GM23338 (cell line): ENCODE measurements around the gene ZNF692. TPM values are rescaled to one million over a fixed set of nuclear protein-coding genes. Genes with fewer than 3 reads are reported as not detected.

Source experiments
- ATAC-seq: fragments of 200-7000 bp; cut with Tn5 transposase; 3 replicates; pipeline ENCODE4 v1.9.1; 2020
- DNase-seq: peaks from one replicate; pipeline ENCODE4 v3.0.0-alpha.2; 2015; ENCODE audit warnings: low spot score
- H2AFZ ChIP-seq: fragments of 200-600 bp; sonication (generic); 2 replicates; pipeline ENCODE4 v1.8.0; 2016; ENCODE audit warnings: antibody characterized with exemption, mild to moderate bottlenecking, moderate library complexity
- H3F3A ChIP-seq: fragments of 200-600 bp; sonication (generic); replicated peaks from 2 replicates; pipeline ENCODE4 v1.8.0; 2017; ENCODE audit warnings: antibody characterized with exemption, mixed run types, low read depth
- H3K27ac ChIP-seq: fragments of 200-600 bp; sonication (generic); 2 replicates; pipeline ENCODE4 v1.6.1; 2016; ENCODE audit warnings: low read depth
- H3K27me3 ChIP-seq: fragments of 200-600 bp; sonication (generic); 2 replicates; pipeline ENCODE4 v1.8.0; 2016; ENCODE audit warnings: mild to moderate bottlenecking, mixed run types, moderate library complexity; ENCODE audit not compliant: insufficient read depth
- H3K36me3 ChIP-seq: fragments of 200-600 bp; sonication (generic); 2 replicates; pipeline ENCODE4 v1.8.0; 2016; ENCODE audit warnings: mild to moderate bottlenecking; ENCODE audit not compliant: insufficient read depth
- H3K4me1 ChIP-seq: fragments of 200-600 bp; sonication (generic); 2 replicates; pipeline ENCODE4 v1.8.0; 2016; ENCODE audit warnings: mild to moderate bottlenecking, moderate library complexity; ENCODE audit not compliant: insufficient read depth
- H3K4me2 ChIP-seq: fragments of 200-600 bp; sonication (generic); 2 replicates; pipeline ENCODE4 v1.7.1; 2017; ENCODE audit warnings: mixed run types
- H3K4me3 ChIP-seq: fragments of 200-600 bp; sonication (generic); 2 replicates; pipeline ENCODE4 v1.6.1; 2016; ENCODE audit warnings: mixed run types
- H3K79me2 ChIP-seq: fragments of 200-600 bp; sonication (generic); replicated peaks from 2 replicates; pipeline ENCODE4 v1.8.0; 2017; ENCODE audit warnings: mild to moderate bottlenecking; ENCODE audit not compliant: insufficient read depth
- H3K9me2 ChIP-seq: fragments of 200-600 bp; sonication (generic); 2 replicates; pipeline ENCODE4 v1.8.0; 2017; ENCODE audit not compliant: insufficient read depth
- H4K20me1 ChIP-seq: fragments of 200-600 bp; sonication (generic); replicated peaks from 2 replicates; pipeline ENCODE4 v1.8.0; 2017; ENCODE audit warnings: mild to moderate bottlenecking; ENCODE audit not compliant: insufficient read depth
- H3K27ac Mint-ChIP-seq: 2 replicates; pipeline ENCODE4 v1.8.0; 2020; ENCODE audit warnings: inconsistent platforms, mild to moderate bottlenecking, moderate library complexity, mixed read lengths
- H3K27me3 Mint-ChIP-seq: 3 replicates; pipeline ENCODE4 v1.8.0; 2022; ENCODE audit warnings: low read depth, mild to moderate bottlenecking, moderate library complexity, mixed read lengths, inconsistent platforms; ENCODE audit not compliant: insufficient read depth, poor library complexity
- H3K36me3 Mint-ChIP-seq: 3 replicates; pipeline ENCODE4 v1.8.0; 2021; ENCODE audit warnings: low read depth, mild to moderate bottlenecking, inconsistent platforms, moderate library complexity, mixed read lengths
- H3K4me1 Mint-ChIP-seq: 3 replicates; pipeline ENCODE4 v1.8.0; 2020; ENCODE audit warnings: mild to moderate bottlenecking, inconsistent platforms, mixed read lengths
- H3K4me3 Mint-ChIP-seq: 3 replicates; pipeline ENCODE4 v1.8.0; 2021; ENCODE audit warnings: moderate library complexity, mild to moderate bottlenecking, inconsistent platforms, mixed read lengths
- H3K9me3 Mint-ChIP-seq: 3 replicates; pipeline ENCODE4 v1.8.0; 2020; ENCODE audit warnings: moderate library complexity, mild to moderate bottlenecking, inconsistent platforms, mixed read lengths
- CREB1 ChIP-seq: fragments of 250-450 bp; sonication (Bioruptor Pico); IDR thresholded peaks from 2 replicates; pipeline ENCODE4 v1.5.0; 2020; ENCODE audit warnings: low read depth, mild to moderate bottlenecking, moderate library complexity
- EZH2 ChIP-seq: fragments of 200-600 bp; sonication (generic); IDR thresholded peaks from one replicate; pipeline ENCODE4 v1.8.0; 2017; ENCODE audit warnings: antibody characterized with exemption, mild to moderate bottlenecking, low read depth; ENCODE audit not compliant: unreplicated experiment
- EZH2phosphoT487 ChIP-seq: fragments of 200-600 bp; sonication (generic); IDR thresholded peaks from one replicate; pipeline ENCODE4 v1.8.1; 2018; ENCODE audit warnings: antibody characterized with exemption; ENCODE audit not compliant: unreplicated experiment
- JUNB ChIP-seq: IDR thresholded peaks from one replicate; pipeline ENCODE4 v1.6.1; 2016; ENCODE audit warnings: antibody characterized with exemption; ENCODE audit not compliant: unreplicated experiment
- NANOG ChIP-seq: IDR thresholded peaks from 2 replicates; pipeline ENCODE4 v1.6.1; 2016; ENCODE audit warnings: antibody characterized with exemption, borderline replicate concordance
- POLR2AphosphoS5 ChIP-seq: IDR thresholded peaks from 2 replicates; pipeline ENCODE4 v1.6.1; 2016; ENCODE audit warnings: antibody characterized with exemption, low read depth
- REST ChIP-seq: IDR thresholded peaks from one replicate; pipeline ENCODE4 v1.6.1; 2018; ENCODE audit warnings: antibody characterized with exemption; ENCODE audit not compliant: unreplicated experiment
- ZNF331 ChIP-seq: fragments of 250-450 bp; sonication (Bioruptor Pico); IDR thresholded peaks from 2 replicates; pipeline ENCODE4 v1.5.0; 2020; ENCODE audit warnings: low read depth, mild to moderate bottlenecking, moderate library complexity
- polyA plus RNA-seq: library from polyadenylated mRNA; unstranded; fragments of >200 nt; fragmentation: Nextera tagmentation; extraction: Ambion mirVana; gene quantifications from 2 replicates; pipeline ENCODE4 v1.2.1, GENCODE V29; 2016
- total RNA-seq: library from RNA; depleted of rRNA; stranded (reverse); fragments of >200 nt; shearing (Covaris generic); gene quantifications from 2 replicates; pipeline ENCODE4 v1.2.3, GENCODE V29; 2014
- TF ChIP-seq, protein P1 (sequence below), 2 experiments: fragments of 200-600 bp in 1 of 2; sonication (generic) in 1 of 2; conservative IDR thresholded peaks; 2 replicates each; pipeline versions ENCODE4 v1.5.1 to v1.6.1; 2016 to 2017; ENCODE audit warnings: antibody characterized with exemption in 2 of 2, low read depth in 2 of 2, mild to moderate bottlenecking in 2 of 2, moderate library complexity in 1 of 2
- TF ChIP-seq, protein P2 (sequence below): IDR thresholded peaks from 2 replicates; pipeline ENCODE4 v1.6.1; 2016; ENCODE audit warnings: antibody characterized with exemption
- TF ChIP-seq, protein P3 (sequence below): fragments of 250-450 bp; sonication (Bioruptor Pico); IDR thresholded peaks from 2 replicates; pipeline ENCODE4 v1.5.0; 2020; ENCODE audit warnings: mild to moderate bottlenecking, moderate library complexity

ZNF692 gene
- total and polyA plus RNA-seq, 2 experiments from 2014 or later: 41.2 to 57.1 TPM

DNA sequence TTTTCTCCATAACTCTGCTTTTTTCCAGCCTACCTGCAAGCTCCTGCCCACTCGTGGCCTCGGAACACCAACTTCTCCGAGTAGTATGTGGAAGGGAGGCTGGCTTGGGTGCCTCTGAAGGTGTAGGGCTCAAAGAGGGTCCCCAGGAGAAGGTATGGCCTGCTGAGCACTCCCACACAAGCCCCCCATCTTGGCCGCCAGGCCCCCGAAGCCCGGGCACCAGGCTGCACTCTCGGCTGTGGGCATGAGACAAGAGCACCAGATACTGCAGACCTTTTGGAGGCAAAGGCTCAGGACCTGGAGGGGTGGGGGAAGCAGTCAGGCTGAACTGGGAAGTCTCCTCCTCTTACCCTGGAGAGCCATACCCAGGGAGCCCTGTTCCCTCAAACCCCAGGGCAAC is 1.7 kb downstream of the ZNF692 start (continued):
- no peak for TF ChIP-seq REST
- TF ChIP-seq NANOG: no peak
- no peak for TF ChIP-seq CREB1 (CRISPR knock-in tag)
- no peak for TF ChIP-seq EZH2phosphoT487
- TF ChIP-seq POLR2AphosphoS5: no peak
- TF ChIP-seq, protein P1, sequence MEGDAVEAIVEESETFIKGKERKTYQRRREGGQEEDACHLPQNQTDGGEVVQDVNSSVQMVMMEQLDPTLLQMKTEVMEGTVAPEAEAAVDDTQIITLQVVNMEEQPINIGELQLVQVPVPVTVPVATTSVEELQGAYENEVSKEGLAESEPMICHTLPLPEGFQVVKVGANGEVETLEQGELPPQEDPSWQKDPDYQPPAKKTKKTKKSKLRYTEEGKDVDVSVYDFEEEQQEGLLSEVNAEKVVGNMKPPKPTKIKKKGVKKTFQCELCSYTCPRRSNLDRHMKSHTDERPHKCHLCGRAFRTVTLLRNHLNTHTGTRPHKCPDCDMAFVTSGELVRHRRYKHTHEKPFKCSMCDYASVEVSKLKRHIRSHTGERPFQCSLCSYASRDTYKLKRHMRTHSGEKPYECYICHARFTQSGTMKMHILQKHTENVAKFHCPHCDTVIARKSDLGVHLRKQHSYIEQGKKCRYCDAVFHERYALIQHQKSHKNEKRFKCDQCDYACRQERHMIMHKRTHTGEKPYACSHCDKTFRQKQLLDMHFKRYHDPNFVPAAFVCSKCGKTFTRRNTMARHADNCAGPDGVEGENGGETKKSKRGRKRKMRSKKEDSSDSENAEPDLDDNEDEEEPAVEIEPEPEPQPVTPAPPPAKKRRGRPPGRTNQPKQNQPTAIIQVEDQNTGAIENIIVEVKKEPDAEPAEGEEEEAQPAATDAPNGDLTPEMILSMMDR (conservative IDR thresholded peaks at IDR 0.05; ENCODE audit: low read depth in 2 of 2): no peak
- no peak for TF ChIP-seq EZH2
- TF ChIP-seq ZNF331 (CRISPR knock-in tag): no peak
- no peak for TF ChIP-seq JUNB

DNA sequence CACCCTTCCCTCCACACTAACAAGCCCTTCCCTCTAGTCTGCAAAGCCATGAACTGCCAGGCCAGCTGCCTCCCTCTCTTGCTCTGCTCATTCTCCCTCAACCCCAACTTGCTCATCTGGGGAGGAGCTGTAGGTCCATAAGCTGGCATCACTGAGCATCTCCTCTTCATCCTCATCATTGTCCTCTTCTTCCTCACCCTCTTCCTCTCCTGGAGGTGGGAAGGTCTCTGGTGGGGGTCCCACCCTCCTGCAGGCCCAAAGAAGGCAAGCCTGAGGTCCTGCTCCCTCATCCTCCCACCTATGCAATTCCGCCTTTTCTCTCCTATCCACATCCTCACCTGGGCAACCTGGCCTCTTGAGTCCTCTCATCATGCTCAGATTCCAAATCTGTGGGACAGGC is 2.7 kb downstream of the ZNF692 start:
- DNase-seq: no peak
- Mint-ChIP-seq H3K4me3 (no peak overlapping the region), H3K27me3 (peaks cover 13% of the 10 kb centered on the region), H3K9me3 (no peaks in the 10 kb centered on the region; the same call in 2 of the 3 replicates), H3K4me1 (peaks cover 16% of the 10 kb centered on the region), H3K36me3 (peaks cover 7% of the 10 kb centered on the region; the same call in 2 of the 3 replicates), H3K27ac (no peak overlapping the region)
- Histone ChIP-seq H4K20me1 (no peaks in the 10 kb centered on the region; the same call in none of the 2 replicates), H3K4me2 (no peak overlapping the region), H3K27me3 (peaks cover 8% of the 10 kb centered on the region), H3K4me1 (peaks cover 16% of the 10 kb centered on the region), H2AFZ (no peak overlapping the region), H3K27ac (no peak overlapping the region), H3K79me2 (no peaks in the 10 kb centered on the region; the same call in 1 of the 2 replicates), H3K36me3 (peaks cover 16% of the 10 kb centered on the region), H3F3A (0 out of 2 replicates have a peak, but pooled peaks cover 4% of the 10 kb centered on the region), H3K9me2 (no peaks in the 10 kb centered on the region), H3K4me3 (no peak overlapping the region)
- no peak for ATAC-seq
- TF ChIP-seq NANOG (no peak), POLR2AphosphoS5 (no peak), JUNB (no peak), EZH2phosphoT487 (no peak), CREB1 (CRISPR knock-in tag) (no peak)
- TF ChIP-seq, protein P2, sequence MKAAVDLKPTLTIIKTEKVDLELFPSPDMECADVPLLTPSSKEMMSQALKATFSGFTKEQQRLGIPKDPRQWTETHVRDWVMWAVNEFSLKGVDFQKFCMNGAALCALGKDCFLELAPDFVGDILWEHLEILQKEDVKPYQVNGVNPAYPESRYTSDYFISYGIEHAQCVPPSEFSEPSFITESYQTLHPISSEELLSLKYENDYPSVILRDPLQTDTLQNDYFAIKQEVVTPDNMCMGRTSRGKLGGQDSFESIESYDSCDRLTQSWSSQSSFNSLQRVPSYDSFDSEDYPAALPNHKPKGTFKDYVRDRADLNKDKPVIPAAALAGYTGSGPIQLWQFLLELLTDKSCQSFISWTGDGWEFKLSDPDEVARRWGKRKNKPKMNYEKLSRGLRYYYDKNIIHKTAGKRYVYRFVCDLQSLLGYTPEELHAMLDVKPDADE: no peak
- TF ChIP-seq, protein P3, sequence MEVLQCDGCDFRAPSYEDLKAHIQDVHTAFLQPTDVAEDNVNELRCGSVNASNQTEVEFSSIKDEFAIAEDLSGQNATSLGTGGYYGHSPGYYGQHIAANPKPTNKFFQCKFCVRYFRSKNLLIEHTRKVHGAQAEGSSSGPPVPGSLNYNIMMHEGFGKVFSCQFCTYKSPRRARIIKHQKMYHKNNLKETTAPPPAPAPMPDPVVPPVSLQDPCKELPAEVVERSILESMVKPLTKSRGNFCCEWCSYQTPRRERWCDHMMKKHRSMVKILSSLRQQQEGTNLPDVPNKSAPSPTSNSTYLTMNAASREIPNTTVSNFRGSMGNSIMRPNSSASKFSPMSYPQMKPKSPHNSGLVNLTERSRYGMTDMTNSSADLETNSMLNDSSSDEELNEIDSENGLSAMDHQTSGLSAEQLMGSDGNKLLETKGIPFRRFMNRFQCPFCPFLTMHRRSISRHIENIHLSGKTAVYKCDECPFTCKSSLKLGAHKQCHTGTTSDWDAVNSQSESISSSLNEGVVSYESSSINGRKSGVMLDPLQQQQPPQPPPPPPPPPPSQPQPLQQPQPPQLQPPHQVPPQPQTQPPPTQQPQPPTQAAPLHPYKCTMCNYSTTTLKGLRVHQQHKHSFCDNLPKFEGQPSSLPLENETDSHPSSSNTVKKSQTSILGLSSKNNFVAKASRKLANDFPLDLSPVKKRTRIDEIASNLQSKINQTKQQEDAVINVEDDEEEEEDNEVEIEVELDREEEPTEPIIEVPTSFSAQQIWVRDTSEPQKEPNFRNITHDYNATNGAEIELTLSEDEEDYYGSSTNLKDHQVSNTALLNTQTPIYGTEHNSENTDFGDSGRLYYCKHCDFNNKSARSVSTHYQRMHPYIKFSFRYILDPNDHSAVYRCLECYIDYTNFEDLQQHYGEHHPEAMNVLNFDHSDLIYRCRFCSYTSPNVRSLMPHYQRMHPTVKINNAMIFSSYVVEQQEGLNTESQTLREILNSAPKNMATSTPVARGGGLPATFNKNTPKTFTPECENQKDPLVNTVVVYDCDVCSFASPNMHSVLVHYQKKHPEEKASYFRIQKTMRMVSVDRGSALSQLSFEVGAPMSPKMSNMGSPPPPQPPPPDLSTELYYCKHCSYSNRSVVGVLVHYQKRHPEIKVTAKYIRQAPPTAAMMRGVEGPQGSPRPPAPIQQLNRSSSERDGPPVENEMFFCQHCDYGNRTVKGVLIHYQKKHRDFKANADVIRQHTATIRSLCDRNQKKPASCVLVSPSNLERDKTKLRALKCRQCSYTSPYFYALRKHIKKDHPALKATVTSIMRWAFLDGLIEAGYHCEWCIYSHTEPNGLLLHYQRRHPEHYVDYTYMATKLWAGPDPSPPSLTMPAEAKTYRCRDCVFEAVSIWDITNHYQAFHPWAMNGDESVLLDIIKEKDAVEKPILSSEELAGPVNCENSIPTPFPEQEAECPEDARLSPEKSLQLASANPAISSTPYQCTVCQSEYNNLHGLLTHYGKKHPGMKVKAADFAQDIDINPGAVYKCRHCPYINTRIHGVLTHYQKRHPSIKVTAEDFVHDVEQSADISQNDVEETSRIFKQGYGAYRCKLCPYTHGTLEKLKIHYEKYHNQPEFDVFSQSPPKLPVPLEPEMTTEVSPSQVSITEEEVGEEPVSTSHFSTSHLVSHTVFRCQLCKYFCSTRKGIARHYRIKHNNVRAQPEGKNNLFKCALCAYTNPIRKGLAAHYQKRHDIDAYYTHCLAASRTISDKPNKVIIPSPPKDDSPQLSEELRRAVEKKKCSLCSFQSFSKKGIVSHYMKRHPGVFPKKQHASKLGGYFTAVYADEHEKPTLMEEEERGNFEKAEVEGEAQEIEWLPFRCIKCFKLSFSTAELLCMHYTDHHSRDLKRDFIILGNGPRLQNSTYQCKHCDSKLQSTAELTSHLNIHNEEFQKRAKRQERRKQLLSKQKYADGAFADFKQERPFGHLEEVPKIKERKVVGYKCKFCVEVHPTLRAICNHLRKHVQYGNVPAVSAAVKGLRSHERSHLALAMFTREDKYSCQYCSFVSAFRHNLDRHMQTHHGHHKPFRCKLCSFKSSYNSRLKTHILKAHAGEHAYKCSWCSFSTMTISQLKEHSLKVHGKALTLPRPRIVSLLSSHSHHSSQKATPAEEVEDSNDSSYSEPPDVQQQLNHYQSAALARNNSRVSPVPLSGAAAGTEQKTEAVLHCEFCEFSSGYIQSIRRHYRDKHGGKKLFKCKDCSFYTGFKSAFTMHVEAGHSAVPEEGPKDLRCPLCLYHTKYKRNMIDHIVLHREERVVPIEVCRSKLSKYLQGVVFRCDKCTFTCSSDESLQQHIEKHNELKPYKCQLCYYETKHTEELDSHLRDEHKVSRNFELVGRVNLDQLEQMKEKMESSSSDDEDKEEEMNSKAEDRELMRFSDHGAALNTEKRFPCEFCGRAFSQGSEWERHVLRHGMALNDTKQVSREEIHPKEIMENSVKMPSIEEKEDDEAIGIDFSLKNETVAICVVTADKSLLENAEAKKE: no peak
